ENCODE measurements around the gene SLF2.

Gene SLF2, protein sequence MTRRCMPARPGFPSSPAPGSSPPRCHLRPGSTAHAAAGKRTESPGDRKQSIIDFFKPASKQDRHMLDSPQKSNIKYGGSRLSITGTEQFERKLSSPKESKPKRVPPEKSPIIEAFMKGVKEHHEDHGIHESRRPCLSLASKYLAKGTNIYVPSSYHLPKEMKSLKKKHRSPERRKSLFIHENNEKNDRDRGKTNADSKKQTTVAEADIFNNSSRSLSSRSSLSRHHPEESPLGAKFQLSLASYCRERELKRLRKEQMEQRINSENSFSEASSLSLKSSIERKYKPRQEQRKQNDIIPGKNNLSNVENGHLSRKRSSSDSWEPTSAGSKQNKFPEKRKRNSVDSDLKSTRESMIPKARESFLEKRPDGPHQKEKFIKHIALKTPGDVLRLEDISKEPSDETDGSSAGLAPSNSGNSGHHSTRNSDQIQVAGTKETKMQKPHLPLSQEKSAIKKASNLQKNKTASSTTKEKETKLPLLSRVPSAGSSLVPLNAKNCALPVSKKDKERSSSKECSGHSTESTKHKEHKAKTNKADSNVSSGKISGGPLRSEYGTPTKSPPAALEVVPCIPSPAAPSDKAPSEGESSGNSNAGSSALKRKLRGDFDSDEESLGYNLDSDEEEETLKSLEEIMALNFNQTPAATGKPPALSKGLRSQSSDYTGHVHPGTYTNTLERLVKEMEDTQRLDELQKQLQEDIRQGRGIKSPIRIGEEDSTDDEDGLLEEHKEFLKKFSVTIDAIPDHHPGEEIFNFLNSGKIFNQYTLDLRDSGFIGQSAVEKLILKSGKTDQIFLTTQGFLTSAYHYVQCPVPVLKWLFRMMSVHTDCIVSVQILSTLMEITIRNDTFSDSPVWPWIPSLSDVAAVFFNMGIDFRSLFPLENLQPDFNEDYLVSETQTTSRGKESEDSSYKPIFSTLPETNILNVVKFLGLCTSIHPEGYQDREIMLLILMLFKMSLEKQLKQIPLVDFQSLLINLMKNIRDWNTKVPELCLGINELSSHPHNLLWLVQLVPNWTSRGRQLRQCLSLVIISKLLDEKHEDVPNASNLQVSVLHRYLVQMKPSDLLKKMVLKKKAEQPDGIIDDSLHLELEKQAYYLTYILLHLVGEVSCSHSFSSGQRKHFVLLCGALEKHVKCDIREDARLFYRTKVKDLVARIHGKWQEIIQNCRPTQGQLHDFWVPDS

DNA sequence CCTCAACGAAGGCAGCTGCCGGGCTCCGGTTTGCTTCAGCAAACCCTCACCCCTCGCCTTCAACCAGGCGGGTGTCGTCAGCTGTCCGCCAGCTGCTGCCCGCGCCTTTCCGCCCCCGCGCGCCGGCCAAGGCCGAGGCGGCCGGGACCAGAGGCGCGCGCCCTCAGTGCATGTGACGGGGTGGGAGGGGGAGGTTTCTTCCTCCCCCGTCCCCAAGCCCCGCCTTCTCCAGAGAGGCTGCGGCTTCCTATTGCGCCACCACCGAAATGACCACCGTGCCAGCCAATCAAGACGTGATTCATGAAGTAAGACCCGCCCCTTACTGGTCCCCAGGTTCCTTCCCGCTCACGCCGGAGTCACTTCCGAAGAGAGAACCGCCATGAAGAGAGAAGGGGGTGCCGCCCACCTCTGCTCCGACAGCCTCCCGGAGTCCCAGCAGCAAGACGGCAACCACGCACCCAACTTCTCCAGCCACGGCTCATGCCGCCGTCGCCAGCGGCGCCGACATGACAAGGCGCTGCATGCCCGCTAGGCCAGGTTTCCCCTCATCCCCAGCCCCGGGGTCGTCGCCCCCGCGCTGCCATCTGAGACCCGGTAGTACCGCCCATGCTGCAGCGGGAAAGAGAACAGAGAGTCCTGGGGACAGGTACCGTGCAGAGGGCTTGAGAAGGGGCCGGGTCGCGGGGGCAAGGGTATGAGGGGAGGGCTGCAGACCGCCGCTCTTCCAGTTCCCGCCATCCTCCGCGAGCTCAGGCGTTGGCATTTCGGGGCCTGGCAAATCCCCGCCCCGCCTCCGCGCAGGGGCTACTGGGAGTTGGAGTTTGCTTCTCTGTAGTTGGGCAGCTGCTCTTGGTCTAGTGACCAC is at the start of gene SLF2:
Gene SLF2, plus strand, starts transcription at position 359 of the 865 bp plus-strand sequence. Its CDS starts 148 bp downstream, at position 507.
- peak; percentile 86 for DNase-seq (ENCODE audit: low read depth)

GRCh38 chr10:100863433-100863832 is 49.3 kb upstream of the SLF2 start:
- DNase-seq (ENCODE audit: low read depth) = no peak

DNA sequence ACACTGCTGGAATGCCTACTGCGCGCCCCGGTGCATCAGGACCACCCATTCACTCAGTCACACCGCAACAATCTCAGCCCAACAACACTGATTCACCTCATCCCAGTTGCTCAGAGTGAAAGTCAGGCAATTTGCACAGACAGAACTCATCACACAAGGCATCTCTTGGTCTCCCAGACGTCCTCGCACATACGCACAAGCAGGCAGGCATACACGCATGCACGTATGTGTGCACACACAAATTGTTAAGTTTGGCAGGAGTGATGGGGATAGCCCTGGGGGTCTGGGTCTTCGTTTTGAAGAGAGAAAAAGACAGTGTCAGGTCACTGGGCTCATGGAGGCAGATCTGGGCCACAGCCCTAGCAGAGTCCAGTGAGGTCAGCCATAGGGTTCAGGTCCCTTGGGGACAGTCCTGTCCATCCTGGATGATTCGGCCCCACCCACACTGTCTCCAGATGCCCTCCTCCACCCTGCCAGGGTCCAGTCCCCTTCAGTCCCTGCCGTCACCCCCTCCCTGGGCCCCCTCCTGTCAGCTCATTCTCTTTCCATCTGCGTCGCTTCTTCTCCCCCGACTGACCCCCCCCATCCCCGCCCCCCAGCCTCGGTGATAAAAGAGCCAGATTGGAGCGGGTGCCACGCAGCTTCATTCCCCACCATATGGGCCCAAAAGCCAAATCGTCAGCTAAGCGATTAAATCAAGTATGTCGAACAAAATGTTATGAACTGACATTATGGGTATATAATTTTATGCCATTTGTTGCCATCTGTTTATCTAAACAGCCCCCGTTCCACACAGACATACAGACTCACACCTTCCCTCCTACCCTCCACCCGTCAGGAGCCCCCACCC is 48.5 kb upstream of the SLF2 start:
- DNase-seq (ENCODE audit: low read depth) = no peak

- DNase-seq (ENCODE audit: low read depth) = no peak
Measured at GRCh38 chr10:100864978-100865377, 47.8 kb upstream of the SLF2 start.

- DNase-seq (ENCODE audit: low read depth) = no peak
Measured at GRCh38 chr10:100866010-100866409, 46.8 kb upstream of the SLF2 start.

GRCh38 chr10:100866575-100867098 is 46.1 kb upstream of the SLF2 start:
- no peak for DNase-seq (ENCODE audit: low read depth)

DNA sequence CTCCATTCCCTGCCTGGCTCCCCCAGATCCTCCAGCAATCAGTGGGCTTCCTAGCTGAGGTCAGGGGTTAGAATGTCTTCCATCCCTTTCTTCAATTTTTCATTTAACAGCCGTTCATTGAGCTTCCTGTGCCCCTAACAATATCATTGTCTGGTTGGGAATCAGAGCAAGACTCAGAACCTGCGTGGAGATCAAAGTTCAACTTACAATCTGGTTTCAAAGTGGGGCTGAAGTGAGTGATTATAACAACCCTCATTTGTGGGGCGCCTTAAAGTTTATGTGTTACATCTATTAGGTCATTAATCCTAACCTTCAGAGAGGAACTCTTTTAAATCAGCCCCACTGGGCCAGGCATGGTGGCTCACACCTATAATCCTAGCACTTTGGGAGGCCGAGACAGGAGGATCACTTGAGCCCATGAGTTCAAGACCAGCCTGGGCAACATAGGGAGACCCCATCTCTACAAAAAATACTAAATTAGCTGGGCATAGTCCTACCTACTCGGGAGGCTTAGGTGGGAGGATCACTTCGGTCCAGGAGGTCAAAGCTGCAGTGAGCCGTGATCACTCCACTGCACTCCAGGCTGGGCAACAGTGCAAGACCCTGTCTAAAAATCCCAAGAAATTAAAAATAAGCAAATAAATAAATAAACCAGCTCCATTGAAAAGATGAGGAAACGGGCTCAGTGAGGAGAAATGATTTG is 45.4 kb upstream of the SLF2 start:
- DNase-seq (ENCODE audit: low read depth) = no peak

DNA sequence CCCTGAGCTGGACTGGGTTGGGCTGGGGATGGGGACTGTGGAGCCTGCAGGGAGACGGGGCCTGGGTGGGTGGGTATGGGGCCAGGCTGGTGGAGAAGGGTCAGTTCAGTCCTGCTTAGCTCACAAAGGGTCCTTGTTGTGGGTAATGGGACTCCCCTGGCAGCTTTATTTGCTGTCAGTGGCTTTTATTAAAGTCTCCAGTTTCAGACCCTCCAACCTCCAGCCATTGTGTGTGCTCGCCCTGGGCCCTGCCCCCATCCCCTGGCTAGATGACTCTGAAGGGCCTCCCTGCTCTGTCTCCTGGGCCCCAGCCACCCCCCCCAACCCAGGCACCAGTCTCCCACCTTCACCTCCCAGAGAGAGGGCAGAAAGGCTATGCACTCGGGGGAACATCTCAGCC is 44.4 kb upstream of the SLF2 start:
- DNase-seq (ENCODE audit: low read depth) = no peak

DNA sequence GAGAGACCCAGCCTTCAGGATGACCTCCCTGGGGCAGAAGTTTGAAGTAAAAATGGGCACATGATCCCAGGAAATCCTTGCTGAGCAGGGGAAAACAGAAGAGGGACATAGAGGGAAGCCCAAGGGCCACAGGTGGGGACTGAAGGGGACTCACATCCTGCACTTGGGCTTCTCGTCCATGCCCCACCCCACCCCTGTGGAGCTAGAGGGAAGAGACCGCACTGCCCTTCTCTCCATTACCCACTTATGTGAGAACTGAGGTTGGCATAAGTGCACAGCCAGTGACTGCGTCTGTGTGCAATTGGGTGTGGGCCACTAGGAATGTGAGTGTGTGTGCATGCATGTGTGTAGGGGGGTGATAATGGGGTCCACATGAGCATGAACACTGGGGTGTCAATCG is 43.4 kb upstream of the SLF2 start:
- no peak for DNase-seq (ENCODE audit: low read depth)

GRCh38 chr10:100872034-100872791 is 40.5 kb upstream of the SLF2 start:
- peak; percentile 47 for DNase-seq (ENCODE audit: low read depth)

DNA sequence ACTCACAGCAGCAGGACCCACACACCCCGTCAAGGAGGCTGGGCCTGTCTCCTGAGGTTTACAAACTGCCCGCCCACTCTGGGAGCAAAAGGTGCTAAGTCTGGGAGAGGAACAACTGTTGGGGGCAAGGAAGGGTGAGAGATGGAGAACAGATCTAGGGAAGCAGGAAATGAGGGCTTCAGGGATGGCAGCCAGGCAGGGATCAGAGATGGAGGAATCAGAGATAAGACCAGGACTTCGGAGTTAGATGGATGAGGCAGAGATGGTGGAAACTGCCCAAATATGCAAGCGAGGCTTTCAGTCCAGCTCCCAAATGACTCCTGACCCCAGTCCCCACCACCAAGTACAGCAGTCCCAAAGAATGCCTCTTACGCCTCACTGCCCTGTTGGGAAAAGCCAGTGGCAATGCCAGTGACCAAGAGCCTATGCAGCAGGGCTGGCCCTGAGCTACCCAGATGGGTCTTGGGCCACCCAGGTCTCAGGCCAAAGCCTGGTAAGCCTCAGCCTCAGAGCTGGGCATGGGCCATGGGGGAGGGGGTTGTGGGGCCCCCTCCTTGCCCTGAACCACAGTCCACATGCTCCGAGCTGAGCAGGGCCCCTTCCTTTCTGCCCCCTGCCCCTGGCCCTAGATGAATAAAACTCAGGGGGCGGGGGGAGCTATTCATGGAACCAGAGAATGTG is 39.5 kb upstream of the SLF2 start:
- DNase-seq (ENCODE audit: low read depth) = no peak

DNA sequence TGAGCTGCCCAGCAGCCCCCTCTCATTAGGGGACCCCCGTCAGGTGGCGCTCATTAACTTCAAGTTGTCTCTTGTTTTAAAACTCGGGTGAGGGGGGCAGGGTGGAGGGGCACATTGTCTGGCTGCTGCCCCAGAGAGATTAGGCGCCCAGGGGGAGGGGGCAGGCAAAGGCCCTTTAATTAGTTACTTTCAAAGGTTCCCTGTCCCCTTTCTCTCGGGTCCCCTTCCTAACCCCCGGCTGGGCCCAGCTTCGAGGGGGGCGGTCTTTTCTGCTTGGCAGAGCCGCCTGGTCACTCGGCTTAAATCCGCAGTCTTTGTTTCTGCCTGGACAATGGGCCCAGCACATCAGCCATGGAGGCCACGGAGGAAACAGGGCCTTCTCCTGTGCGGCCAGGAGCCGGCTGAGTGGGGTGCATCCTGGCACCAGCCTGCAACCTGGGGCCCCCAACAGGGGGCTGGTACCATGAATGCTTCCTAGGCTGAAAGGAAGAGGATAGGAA is 38.9 kb upstream of the SLF2 start:
- no peak for DNase-seq (ENCODE audit: low read depth)

DNA sequence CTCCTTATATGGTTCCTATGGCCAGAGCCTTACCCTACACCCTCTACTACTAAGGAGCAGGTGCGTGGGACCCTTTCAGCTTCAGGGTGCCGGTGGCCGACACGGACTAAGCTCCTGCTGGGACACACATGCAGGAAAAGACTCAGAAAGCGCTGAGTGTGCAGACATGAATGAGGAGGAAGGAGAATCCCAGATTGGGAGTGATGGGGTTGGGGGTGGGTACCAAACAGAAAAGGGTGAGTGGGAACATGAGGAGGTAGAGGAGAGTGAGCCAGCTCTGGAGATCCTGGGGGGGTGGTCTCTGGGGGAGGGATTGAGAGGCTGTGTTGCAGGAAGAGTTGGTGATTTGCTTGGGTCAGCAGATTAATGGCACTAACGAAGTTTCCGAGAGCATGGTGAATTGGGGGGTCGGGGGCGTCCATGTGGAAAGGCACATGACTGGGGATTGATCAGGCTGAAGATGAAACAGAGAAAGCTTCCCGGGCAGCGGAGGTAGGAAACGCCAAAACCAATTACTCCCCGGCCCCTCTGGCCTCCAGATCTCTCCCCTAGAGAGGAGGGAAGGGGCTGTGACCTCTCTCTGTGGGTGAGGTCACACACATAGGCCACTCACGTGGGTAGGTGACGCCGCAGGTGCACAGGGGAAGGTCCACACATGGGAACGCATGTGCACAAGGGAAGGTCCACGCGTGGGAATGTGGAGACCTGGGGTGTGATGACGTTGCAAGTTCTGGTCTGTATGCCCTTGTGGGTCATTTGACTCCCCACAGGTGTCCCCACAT is 37.9 kb upstream of the SLF2 start:
- no peak for DNase-seq (ENCODE audit: low read depth)

DNA sequence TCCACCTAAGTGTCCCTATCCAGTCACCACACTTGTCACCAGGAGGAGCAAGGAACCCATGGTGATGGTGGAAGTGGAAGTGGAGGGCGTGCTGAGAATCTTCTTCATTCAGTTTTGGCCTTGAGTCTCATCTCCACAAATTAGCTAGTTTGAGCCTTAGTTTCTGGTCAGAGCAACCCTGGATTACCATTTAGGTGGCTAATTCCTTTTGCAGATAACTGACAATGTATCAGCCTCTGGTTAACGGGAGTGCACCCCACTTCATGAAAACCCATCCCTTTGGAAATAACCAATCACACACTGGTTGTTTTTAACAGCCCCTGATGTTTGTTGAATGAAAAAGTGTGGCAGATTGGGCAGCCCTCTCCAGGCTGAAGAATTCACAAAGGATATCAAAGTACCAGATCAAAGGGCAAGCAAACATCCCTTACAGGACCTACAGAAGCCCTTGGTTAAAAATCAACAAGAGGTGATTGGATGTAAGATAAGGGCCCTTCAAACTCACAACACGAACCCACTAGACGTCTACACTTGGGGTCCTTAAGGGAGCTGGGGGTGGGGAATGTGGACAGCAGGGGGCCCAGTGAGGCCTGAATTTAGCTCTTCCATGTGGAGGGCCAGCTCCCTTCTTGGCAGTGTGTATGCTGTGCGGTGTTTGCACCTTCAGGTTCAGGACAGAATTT is 37.1 kb upstream of the SLF2 start:
- DNase-seq (ENCODE audit: low read depth) = no peak

DNA sequence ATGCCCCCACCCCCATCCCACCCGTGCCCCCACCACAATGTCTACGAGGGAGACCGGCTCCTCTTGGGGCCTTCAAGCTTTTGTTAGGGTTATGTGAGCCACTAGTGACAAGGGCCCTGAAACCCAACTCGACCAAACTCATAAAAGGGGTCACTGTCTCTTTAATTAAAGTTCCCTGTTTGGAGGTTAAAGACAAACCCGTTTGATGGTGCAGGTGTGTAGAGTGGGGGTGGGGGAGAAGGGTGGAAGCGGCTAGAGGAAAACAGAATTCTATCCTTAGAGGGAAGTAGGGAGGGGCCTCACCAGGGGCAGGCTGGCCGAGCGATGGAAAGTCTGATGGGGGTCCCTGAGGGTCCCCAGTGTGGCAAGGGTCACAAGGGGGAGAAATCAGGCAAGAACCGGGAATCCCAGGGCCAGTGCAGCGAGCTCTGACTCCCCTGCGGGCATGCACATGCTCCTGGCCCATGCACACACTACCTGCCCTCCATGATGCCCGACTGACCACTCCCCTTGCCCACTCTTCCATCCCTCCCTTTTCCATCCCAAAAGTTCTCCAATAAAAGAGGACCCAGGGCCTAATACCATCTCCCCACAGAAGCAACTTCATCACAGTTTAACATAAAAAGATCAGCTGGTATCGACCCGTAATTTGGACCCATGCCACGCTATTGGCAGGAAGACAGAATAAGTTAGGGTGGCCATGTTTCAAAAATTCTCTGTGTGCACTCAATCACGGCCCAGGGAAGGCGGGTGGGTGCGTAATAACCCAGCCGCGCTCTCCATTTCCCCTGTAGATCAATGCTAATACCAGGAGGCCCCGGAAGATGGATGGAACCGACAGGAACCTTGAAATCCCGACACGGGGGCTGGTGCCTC is 35.9 kb upstream of the SLF2 start:
- DNase-seq (ENCODE audit: low read depth) = no peak

GRCh38 chr10:100877461-100877850 is 35.3 kb upstream of the SLF2 start:
- DNase-seq (ENCODE audit: low read depth) = no peak

Measured in stimulated activated CD8-positive, alpha-beta memory T cell treated with anti-CD3 and anti-CD28 coated beads, Interleukin-4, amount 100 ng/mL, for 24 hours (primary cell).